GM20431 (cell line): ENCODE measurements around the gene PFDN1.
"Not testable (repeated sequence)": the region's sequence is repeated elsewhere in the genome, so short reads cannot be mapped to it uniquely, and the experiment has no call there.

ENCODE experiments used
- in situ Hi-C: fragments of 300-500 bp; cut with MseI, MboI; formaldehyde crosslinking; loops from one replicate; pipeline ENCODE4 v1.15.0; 2020; ENCODE audit warnings: low sequenced_read_pairs; ENCODE audit not compliant: unreplicated experiment

Gene PFDN1

GRCh38 chr5:140222416-140222815 lies 80.5 kb downstream of the PFDN1 start:
- in situ Hi-C loops: no loop called here

DNA sequence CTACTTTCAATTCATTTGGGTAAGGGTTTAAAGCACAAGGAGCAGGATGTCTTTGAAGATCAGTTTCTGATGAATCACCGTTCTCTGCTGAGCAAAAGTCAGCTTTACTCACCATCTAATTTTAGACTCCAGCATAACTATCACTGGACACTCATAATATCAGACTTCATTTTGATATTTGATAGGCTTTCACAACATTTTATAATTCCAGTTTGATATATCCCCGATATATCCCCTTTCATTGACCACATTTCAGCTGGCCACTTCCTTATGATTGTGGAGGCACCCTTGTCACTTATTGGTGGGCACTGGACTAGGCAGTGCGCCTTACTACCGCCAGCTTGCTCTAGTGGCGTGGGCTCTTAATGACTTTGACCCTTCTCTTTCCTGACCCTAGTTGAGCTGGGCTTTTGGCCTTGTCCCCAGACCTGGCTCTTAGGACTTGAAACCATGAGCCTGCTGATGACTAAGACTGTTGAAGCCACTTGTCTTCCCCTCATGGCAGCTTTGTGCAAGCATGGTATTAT lies 81.1 kb downstream of the PFDN1 start:
- in situ Hi-C loops: no loop called here

GRCh38 chr5:140220698-140221064 lies 82.2 kb downstream of the PFDN1 start:
- in situ Hi-C loops: no loop called here

DNA sequence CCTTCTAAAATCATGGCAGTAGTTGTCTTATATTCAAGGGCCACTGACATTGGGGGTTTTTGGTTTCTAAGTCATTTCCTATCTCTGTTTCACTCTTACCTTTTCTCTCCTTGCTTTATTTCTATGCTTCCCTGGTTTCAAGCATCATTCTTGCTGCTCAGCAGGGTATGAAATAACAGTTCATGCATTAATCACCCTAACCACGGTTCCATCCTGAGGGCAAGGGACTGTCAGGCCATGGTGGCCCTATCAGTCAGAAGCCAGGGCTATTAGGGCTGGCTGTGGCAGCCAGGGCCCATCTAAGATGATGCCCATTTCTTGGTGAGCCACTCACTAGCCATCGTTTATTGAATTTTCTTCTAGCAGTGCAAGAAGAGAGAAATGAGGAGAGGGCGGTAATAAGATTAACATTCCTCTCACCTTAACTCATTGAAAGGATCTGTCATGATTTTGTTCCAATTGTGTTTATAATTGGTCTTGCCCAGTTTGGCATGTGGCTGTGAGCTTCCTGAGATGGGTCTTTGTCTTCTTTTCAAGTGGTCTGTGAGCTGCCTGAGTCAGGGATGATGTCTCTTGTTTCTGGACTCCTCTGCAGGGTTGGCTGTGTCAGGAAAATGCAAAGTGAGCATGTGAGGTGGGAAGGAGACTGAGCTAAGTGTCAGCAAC lies 82.7 kb downstream of the PFDN1 start:
- in situ Hi-C loops: no loop called here

- in situ Hi-C loops: no loop called here
Observed at GRCh38 chr5:140219068-140219991, 83.6 kb downstream of the PFDN1 start.

- in situ Hi-C loops: no loop called here
Observed at GRCh38 chr5:140217299-140218026, 85.4 kb downstream of the PFDN1 start.

- in situ Hi-C loops: no loop called here
Observed at GRCh38 chr5:140216478-140217074, 86.3 kb downstream of the PFDN1 start.

- in situ Hi-C loops: no loop called here
Observed at GRCh38 chr5:140215276-140215675, 87.6 kb downstream of the PFDN1 start.

GRCh38 chr5:140214831-140215230 lies 88.1 kb downstream of the PFDN1 start:
- in situ Hi-C loops: no loop called here

DNA sequence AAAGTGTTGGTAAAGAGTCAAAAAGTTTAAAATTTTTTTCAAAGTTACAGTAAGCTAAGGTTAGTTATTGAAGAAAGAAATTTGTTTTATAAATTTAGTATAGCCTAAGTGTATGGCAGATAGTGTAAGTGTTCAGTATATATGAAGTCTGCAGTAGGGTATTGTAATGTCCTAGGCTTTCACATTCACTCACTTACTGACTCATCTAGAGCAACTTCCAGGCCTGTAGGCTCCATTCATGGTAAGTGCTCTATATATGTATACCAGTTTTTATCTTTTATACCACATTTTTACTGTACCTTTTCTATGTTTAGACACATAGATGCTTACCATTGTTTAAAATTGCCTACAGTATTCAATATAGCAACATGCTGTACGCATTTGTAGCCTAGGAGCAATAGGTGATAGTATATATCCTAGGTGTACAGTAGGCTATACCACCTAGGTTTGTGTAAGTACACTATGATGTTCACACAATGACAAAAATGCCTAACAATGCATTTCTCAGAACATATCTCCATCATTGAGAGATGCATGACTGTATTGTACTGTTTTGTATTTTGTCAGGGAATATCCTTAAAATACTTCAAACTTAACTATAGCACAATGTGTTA lies 89.4 kb downstream of the PFDN1 start:
- in situ Hi-C loops: no loop called here

DNA sequence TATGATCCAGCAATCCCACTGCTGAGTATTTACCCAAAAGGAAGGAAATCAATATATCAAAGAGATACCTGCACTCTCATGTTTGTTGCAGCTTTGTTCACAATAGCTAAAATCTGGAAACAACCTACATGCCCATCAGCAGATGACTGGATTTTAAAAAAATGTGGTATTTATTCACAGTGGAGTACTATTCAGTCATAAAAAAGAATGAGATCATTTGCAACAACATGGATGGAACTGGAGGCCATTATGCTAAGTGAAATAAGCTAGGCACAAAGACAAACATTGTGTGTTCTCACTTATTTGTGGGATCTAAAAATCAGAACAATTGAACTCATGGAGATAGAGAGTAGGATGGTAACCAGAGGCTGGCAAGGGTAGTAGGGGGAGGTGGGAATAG lies 94.8 kb downstream of the PFDN1 start:
- in situ Hi-C loops: no loop called here

- in situ Hi-C loops: no loop called here
Observed at GRCh38 chr5:140207250-140207964, 95.5 kb downstream of the PFDN1 start.

GRCh38 chr5:140205952-140206351 lies 96.9 kb downstream of the PFDN1 start:
- in situ Hi-C loops: no loop called here

GRCh38 chr5:140205216-140205615 lies 97.7 kb downstream of the PFDN1 start:
- in situ Hi-C loops: no loop called here

GRCh38 chr5:140202610-140203009 lies 100.3 kb downstream of the PFDN1 start:
- in situ Hi-C loops: no loop called here

DNA sequence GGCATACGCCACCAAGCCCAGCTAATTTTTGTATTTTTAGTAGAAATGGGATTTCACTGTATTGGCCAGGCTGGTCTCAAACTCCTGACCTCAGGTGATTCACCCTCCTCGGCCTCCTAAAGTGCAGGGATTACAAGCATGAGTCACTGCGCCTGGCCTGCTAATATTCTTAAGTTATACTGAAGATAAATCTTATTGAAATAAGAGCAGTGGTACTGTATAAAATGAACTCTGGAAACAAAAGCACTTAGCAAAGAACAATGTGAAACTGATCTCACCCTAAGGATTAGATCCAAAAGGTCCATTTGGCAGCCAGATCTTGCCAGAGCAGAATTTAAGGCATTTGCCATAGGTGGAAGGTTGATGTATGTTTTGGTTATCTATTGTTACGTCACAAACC lies 100.8 kb downstream of the PFDN1 start:
- in situ Hi-C loops: no loop called here

DNA sequence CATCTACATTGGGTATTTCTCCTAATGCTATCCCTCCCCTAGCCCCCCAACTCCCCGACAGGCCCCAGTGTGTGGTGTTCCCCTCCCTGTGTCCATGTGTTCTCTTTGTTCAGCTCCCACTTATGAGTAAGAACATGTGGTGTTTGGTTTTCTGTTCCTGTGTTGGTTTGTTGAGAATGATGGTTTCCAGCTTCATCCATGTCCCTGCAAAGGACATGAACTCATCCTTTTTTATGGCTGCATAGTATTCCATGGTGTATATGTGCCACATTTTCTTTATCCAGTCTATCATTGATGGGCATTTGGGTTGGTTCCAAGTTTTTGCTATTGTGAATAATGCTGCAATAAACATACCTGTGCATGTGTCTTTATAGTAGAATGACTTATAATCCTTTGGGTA lies 104.0 kb downstream of the PFDN1 start:
- in situ Hi-C loops: not testable (repeated sequence)

DNA sequence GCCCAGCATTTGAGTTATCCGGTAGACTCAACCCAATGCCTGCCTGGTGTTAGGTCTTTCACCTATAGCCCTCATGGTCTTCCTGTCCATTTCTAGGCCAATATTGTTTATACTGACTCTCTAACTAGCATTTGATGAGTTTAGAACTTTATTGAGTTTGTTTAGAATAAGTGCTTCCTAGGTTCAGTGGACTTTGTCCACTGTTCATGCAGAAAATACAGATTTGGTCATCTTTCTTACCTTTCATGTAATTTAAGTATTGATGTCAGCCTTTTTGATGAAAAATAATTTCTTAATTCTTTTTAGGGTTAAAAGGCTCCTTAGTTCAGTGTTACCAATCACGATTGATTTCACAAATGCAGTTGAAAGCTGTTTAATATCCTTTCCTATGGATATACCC lies 105.9 kb downstream of the PFDN1 start:
- in situ Hi-C loops: no loop called here

- in situ Hi-C loops: no loop called here
Observed at GRCh38 chr5:140196115-140196814, 106.6 kb downstream of the PFDN1 start.
